HL-60 (cell line): Measurements from ENCODE around the gene ACVR1B.

Source experiments
- DNase-seq, 2 experiments: peaks; one replicate each; pipeline ENCODE4 v3.0.0-alpha.2; 2010 to 2020; ENCODE audit warnings: low read depth in 1 of 2, low spot score in 1 of 2
- H3K27ac ChIP-seq: fragments of 250-450 bp; sonication (Bioruptor Pico); replicated peaks from 2 replicates; pipeline ENCODE4 v1.5.1; 2020; ENCODE audit warnings: mild to moderate bottlenecking, moderate library complexity
- H3K27me3 ChIP-seq: fragments of 250-450 bp; sonication (Bioruptor Pico); 2 replicates; pipeline ENCODE4 v1.5.1; 2021; ENCODE audit warnings: mild to moderate bottlenecking, moderate library complexity; ENCODE audit not compliant: insufficient read depth, poor library complexity, severe bottlenecking
- H3K4me3 ChIP-seq: replicated peaks from 2 replicates; pipeline ENCODE4 v1.5.1; 2011; ENCODE audit warnings: mild to moderate bottlenecking, control low read depth, low read length; ENCODE audit not compliant: insufficient read depth
- GABPA ChIP-seq: IDR thresholded peaks from 2 replicates; pipeline ENCODE4 v1.6.1; 2012; ENCODE audit warnings: low read depth
- POLR2AphosphoS5 ChIP-seq: IDR thresholded peaks from 2 replicates; pipeline ENCODE4 v1.6.1; 2012; ENCODE audit warnings: low read depth
- REST ChIP-seq: IDR thresholded peaks from 2 replicates; pipeline ENCODE4 v1.6.1; 2012; ENCODE audit warnings: low read depth; ENCODE audit not compliant: insufficient replicate concordance
- SPI1 ChIP-seq: IDR thresholded peaks from 2 replicates; pipeline ENCODE4 v1.6.1; 2012; ENCODE audit warnings: low read depth, mild to moderate bottlenecking, borderline replicate concordance
- TF ChIP-seq, protein P1 (sequence below): IDR thresholded peaks from one replicate; pipeline ENCODE4 v1.5.1; 2011; ENCODE audit warnings: low read length, control low read depth, inconsistent platforms; ENCODE audit not compliant: insufficient read depth

The ACVR1B gene

DNA sequence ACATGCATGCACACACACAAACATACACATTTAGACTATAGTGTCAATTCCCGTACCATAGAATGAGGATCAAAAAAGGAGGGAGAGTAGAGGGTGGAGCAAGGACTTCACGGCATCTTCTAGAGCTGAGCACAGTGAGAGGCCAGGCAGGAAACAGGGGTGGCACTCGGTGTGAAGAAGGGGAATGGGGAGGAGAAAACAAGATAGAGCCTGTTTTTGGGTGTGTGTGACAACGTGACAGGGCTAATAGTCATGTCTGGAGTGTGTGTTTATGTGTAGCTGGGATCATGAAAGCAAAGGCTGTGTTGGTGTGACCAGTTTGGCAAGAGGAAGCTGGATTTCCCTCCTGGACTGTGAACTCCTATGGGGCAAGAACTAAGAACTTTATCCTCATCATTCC, 9.9 kb upstream of the ACVR1B start:
- Histone ChIP-seq H3K27me3 (no peaks in the 10 kb centered on the region), H3K4me3 (no peak overlapping the region), H3K27ac (no peak overlapping the region)
- no peak for DNase-seq
- no peak for TF ChIP-seq REST

GRCh38 chr12:51942056-51942455, 9.4 kb upstream of the ACVR1B start:
- H3K27me3 ChIP-seq, result no peaks in the 10 kb centered on the region
- H3K27ac ChIP-seq, result no peak overlapping the region
- TF ChIP-seq GABPA (no peak), REST (no peak)
- DNase-seq, result no peak
- no peak overlapping the region for H3K4me3 ChIP-seq

DNA sequence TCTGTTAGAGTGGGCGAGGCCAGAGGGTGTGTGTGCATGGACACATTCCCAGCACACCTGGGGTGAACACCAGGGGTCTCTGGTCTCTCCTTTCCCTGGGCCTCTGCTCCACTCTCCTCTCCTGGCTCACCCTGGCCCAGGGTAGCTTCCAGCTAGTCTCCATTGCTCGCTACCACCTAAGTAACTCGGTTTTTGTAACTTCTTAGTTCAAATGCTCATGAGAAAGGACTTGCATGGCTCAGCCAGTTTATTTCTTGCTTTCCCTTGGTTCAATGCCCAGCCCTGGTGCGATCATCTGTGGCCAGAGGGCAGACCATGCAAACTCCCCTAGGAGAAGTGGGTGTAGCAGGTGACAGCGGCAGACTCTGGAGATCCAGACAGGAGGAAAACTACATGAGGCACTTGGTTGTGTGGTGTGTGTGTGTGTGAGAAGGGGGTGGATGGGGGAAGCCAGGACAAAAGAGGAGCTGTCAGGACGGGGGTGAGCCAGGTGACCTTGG, 8.9 kb upstream of the ACVR1B start:
- H3K27ac ChIP-seq, result no peak overlapping the region
- H3K4me3 ChIP-seq, result no peak overlapping the region
- no peak for DNase-seq
- no peaks in the 10 kb centered on the region for H3K27me3 ChIP-seq
- no peak for TF ChIP-seq GABPA
- TF ChIP-seq REST, result no peak
- TF ChIP-seq POLR2AphosphoS5, result no peak
- TF ChIP-seq, protein P1, sequence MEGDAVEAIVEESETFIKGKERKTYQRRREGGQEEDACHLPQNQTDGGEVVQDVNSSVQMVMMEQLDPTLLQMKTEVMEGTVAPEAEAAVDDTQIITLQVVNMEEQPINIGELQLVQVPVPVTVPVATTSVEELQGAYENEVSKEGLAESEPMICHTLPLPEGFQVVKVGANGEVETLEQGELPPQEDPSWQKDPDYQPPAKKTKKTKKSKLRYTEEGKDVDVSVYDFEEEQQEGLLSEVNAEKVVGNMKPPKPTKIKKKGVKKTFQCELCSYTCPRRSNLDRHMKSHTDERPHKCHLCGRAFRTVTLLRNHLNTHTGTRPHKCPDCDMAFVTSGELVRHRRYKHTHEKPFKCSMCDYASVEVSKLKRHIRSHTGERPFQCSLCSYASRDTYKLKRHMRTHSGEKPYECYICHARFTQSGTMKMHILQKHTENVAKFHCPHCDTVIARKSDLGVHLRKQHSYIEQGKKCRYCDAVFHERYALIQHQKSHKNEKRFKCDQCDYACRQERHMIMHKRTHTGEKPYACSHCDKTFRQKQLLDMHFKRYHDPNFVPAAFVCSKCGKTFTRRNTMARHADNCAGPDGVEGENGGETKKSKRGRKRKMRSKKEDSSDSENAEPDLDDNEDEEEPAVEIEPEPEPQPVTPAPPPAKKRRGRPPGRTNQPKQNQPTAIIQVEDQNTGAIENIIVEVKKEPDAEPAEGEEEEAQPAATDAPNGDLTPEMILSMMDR, result no peak
- TF ChIP-seq SPI1, result no peak

DNA sequence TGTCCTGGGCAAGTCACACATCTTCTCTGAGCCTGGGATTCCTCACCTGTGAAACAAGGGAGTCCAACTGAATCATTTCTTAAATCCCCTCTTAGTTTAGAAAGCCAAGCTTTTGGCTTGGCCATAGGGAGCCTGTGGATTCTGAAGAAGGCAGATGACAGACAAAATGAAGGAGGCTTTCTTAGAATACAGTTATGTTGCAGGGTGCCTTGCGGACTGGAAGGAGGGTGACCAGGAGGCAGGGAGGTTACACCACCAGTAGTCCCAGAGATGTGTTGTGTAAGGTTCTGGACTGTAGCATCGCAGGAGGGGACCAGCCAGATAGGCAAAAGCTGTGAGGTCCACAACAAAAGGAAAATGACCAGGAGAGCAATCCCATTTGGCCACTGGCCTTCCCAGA, 8.2 kb upstream of the ACVR1B start:
- DNase-seq, result no peak
- TF ChIP-seq POLR2AphosphoS5, result no peak
- TF ChIP-seq SPI1, result no peak
- no peak for TF ChIP-seq REST
- no peak for TF ChIP-seq GABPA
- TF ChIP-seq, protein P1, result no peak
- H3K27me3 ChIP-seq, result no peaks in the 10 kb centered on the region
- no peak overlapping the region for H3K4me3 ChIP-seq
- H3K27ac ChIP-seq, result no peak overlapping the region
